CD4-positive, alpha-beta T cell (primary cell): ENCODE results near the gene GZF1. TPM values are rescaled to one million over a fixed set of nuclear protein-coding genes. Genes with fewer than 3 reads are reported as not detected.

Source experiments
- ATAC-seq: fragments of 200-7000 bp; cut with Tn5 transposase; one replicate; pipeline ENCODE4 v1.10.0; 2022; ENCODE audit warnings: mild to moderate bottlenecking; ENCODE audit not compliant: poor library complexity
- CTCF ChIA-PET: fragments of 350-600 bp; sonication (Branson Sonifier 250); formaldehyde crosslinking; loops from one replicate; lab custom pipeline; 2021; ENCODE audit warnings: antibody characterized with exemption, inconsistent platforms; lab: Charles Lee
- POLR2A ChIA-PET: fragments of 350-600 bp; sonication (Branson Sonifier 250); formaldehyde crosslinking; loops from one replicate; lab custom pipeline; 2021; ENCODE audit warnings: antibody characterized with exemption, inconsistent platforms; lab: Charles Lee
- DNase-seq, 14 experiments: peaks; one replicate each; pipeline ENCODE4 v3.0.0-alpha.2; 2013 to 2020; ENCODE audit warnings: mixed read lengths in 2 of 14
- H3K27ac ChIP-seq, 2 donors: one replicate each; pipeline versions ENCODE4 v1.5.1 to v1.7.0; 2013; ENCODE audit warnings: low read length in 2 of 2, low read depth in 1 of 2, mild to moderate bottlenecking in 1 of 2
- H3K27me3 ChIP-seq, 2 experiments: 1 replicate in 1 of 2; 2 replicates in 1 of 2; pipeline versions ENCODE4 v1.6.1 to v1.7.0; 2013; ENCODE audit warnings: low read length in 2 of 2, control low read depth in 1 of 2, mild to moderate bottlenecking in 1 of 2, moderate library complexity in 1 of 2; ENCODE audit not compliant: insufficient read depth in 2 of 2, control insufficient read depth in 1 of 2
- H3K36me3 ChIP-seq: one replicate; pipeline ENCODE4 v1.6.1; 2013; ENCODE audit warnings: low read length, control low read depth; ENCODE audit not compliant: insufficient read depth
- H3K4me1 ChIP-seq: one replicate; pipeline ENCODE4 v1.6.1; 2013; ENCODE audit warnings: low read length, control low read depth; ENCODE audit not compliant: insufficient read depth
- H3K4me3 ChIP-seq: one replicate; pipeline ENCODE4 v1.5.1; 2013; ENCODE audit warnings: mild to moderate bottlenecking, low read length, moderate library complexity
- H3K9me3 ChIP-seq, 2 experiments: 1 replicate in 1 of 2; 2 replicates in 1 of 2; pipeline versions ENCODE4 v1.6.1 to v1.7.0; 2013; ENCODE audit warnings: low read length in 2 of 2, mild to moderate bottlenecking in 2 of 2, control low read depth in 1 of 2, moderate library complexity in 1 of 2; ENCODE audit not compliant: control insufficient read depth in 1 of 2, insufficient read depth in 1 of 2
- H3K27ac Mint-ChIP-seq: one replicate; pipeline ENCODE4 v1.8.0; 2020; ENCODE audit warnings: mixed read lengths
- H3K27me3 Mint-ChIP-seq: one replicate; pipeline ENCODE4 v1.8.0; 2021; ENCODE audit warnings: mixed read lengths
- H3K36me3 Mint-ChIP-seq: one replicate; pipeline ENCODE4 v1.8.0; 2021; ENCODE audit warnings: low read depth, mixed read lengths
- H3K4me1 Mint-ChIP-seq: one replicate; pipeline ENCODE4 v1.8.0; 2021; ENCODE audit warnings: low read depth, mixed read lengths
- H3K4me3 Mint-ChIP-seq: one replicate; pipeline ENCODE4 v1.8.0; 2020; ENCODE audit warnings: mild to moderate bottlenecking, mixed read lengths
- H3K9me3 Mint-ChIP-seq: one replicate; pipeline ENCODE4 v1.8.0; 2020; ENCODE audit warnings: mixed read lengths
- CTCF ChIP-seq: fragments of 200-600 bp; IDR thresholded peaks from one replicate; pipeline ENCODE4 v1.8.0; 2022; ENCODE audit warnings: antibody characterized with exemption, mild to moderate bottlenecking
- intact Hi-C, 2 experiments: fragments of 100-400 bp; cut with DNase I in 1 of 2; cut with micrococcal nuclease in 1 of 2; formaldehyde crosslinking; loops; one replicate each; pipeline versions ENCODE4 v1.15.1 to v1.9.0; 2023 to 2025; cut with DNase I, micrococcal nuclease
- total RNA-seq, 174 experiments: library from RNA in 2 of 174; stranded (reverse) in 2 of 174; gene quantifications; one replicate each; pipeline ENCODE4 v1.2.3 and lab custom pipeline; 2021 to 2026

Gene GZF1
- total RNA-seq, 2 experiments from 2014 or later = 38.1 to 43.6 TPM

GRCh38 chr20:23350904-23351838 is 10.8 kb upstream of the GZF1 start:
- Histone ChIP-seq H3K27me3 (no peaks in the 10 kb centered on the region), H3K27ac (peak overlapping the region; percentile 99 to 100), H3K4me1 (peaks cover 30% of the 10 kb centered on the region), H3K4me3 (peak overlapping the region; percentile 77), H3K36me3 (peaks cover 18% of the 10 kb centered on the region), H3K9me3 (no peaks in the 10 kb centered on the region)
- Mint-ChIP-seq H3K9me3 (no peaks in the 10 kb centered on the region), H3K4me3 (peak overlapping the region; percentile 98), H3K27ac (peak overlapping the region; percentile 99), H3K36me3 (peaks cover 24% of the 10 kb centered on the region), H3K4me1 (peaks cover 35% of the 10 kb centered on the region), H3K27me3 (no peaks in the 10 kb centered on the region)
- intact Hi-C loops = loop anchor here (1.0 to 5.0 kb wide), 6 partner anchors 7 to 1706 kb away; partner anchors contain the start of genes GZF1 (in 2 of the 2), ACSS1 (in 1 of the 2), APMAP (in 1 of the 2) and CST9 (in 1 of the 2)
- POLR2A ChIA-PET = interaction anchor here (0.8 to 2.6 kb wide), 11 partner anchors 7 to 1907 kb away, joined by 3 to 83 read pairs (median 7); partner anchors contain the start of genes ENTPD6, GZF1 and NAPB
- CTCF ChIA-PET = interaction anchor here (2.4 kb wide), 2 partner anchors 7 to 68 kb away, joined by 18 to 22 read pairs; no protein-coding TSS in a partner anchor
- peak; percentile 28 to 84 (median 50) for DNase-seq
- no peak for TF ChIP-seq CTCF
- peak; percentile 43 for ATAC-seq

- H3K27me3 ChIP-seq = no peaks in the 10 kb centered on the region
- no peak overlapping the region for H3K4me3 Mint-ChIP-seq
- no peak overlapping the region for H3K27ac ChIP-seq
- ATAC-seq = no peak
- no peaks in the 10 kb centered on the region for H3K27me3 Mint-ChIP-seq
- H3K9me3 ChIP-seq = no peaks in the 10 kb centered on the region
- intact Hi-C loops = loop anchor here in 1 of 2 experiments (5.0 kb wide), 1 partner anchor 1841 kb away; the partner anchor contains the start of gene ENTPD6
- DNase-seq = no peak
- TF ChIP-seq CTCF = no peak
- H3K4me3 ChIP-seq = no peak overlapping the region
- H3K27ac Mint-ChIP-seq = peak overlapping the region; percentile 75
- H3K9me3 Mint-ChIP-seq = no peaks in the 10 kb centered on the region
- peaks cover 31% of the 10 kb centered on the region for H3K4me1 ChIP-seq
- peaks cover 15% of the 10 kb centered on the region for H3K36me3 Mint-ChIP-seq
- CTCF ChIA-PET = no interaction called here
- POLR2A ChIA-PET = interaction anchor here (1.2 kb wide), 1 partner anchor 65 kb away, joined by 3 read pairs; the partner anchor contains the start of gene NAPB
- H3K4me1 Mint-ChIP-seq = peaks cover 42% of the 10 kb centered on the region
- peaks cover 18% of the 10 kb centered on the region for H3K36me3 ChIP-seq
Measured at GRCh38 chr20:23356203-23356602, 5.8 kb upstream of the GZF1 start.

GRCh38 chr20:23357767-23358562 is 4.0 kb upstream of the GZF1 start:
- Histone ChIP-seq H3K27me3 (no peaks in the 10 kb centered on the region), H3K4me3 (peak overlapping the region; percentile 93), H3K27ac (peak overlapping the region; percentile 91 to 95), H3K9me3 (no peaks in the 10 kb centered on the region), H3K36me3 (peaks cover 15% of the 10 kb centered on the region), H3K4me1 (peaks cover 28% of the 10 kb centered on the region)
- Mint-ChIP-seq H3K27ac (peak overlapping the region; percentile 99), H3K9me3 (no peaks in the 10 kb centered on the region), H3K4me3 (peak overlapping the region; percentile 88), H3K4me1 (peaks cover 35% of the 10 kb centered on the region), H3K36me3 (peaks cover 20% of the 10 kb centered on the region), H3K27me3 (no peaks in the 10 kb centered on the region)
- no peak for TF ChIP-seq CTCF
- ATAC-seq (peak; percentile 69), DNase-seq (peak; percentile 98 to 100 (median 100))
- CTCF ChIA-PET = interaction anchor here (1.7 to 2.0 kb wide), 2 partner anchors 8 to 64 kb away, joined by 7 to 22 read pairs; partner anchors contain the start of genes NAPB and NXT1
- POLR2A ChIA-PET = interaction anchor here (1.1 to 3.3 kb wide), 4 partner anchors 7 to 62 kb away, joined by 3 to 83 read pairs (median 20); partner anchors contain the start of genes NAPB and NXT1
- intact Hi-C loops = loop anchor here (1.0 to 5.0 kb wide), 2 partner anchors 8 to 1839 kb away; partner anchors contain the start of genes ENTPD6 (in 1 of the 2) and NXT1 (in 1 of the 2)
